NT2/D1 (cell line): ENCODE results near the gene WFDC6.

Experiments used
- SUZ12 ChIP-seq: IDR thresholded peaks from 2 replicates; pipeline ENCODE4 v1.6.1; 2011; ENCODE audit not compliant: insufficient read length, insufficient read depth; ENCODE audit errors: extremely low read depth
- ZNF274 ChIP-seq: IDR thresholded peaks from 2 replicates; pipeline ENCODE4 v1.6.1; 2011; ENCODE audit warnings: mild to moderate bottlenecking, low read depth, low read length

DNA sequence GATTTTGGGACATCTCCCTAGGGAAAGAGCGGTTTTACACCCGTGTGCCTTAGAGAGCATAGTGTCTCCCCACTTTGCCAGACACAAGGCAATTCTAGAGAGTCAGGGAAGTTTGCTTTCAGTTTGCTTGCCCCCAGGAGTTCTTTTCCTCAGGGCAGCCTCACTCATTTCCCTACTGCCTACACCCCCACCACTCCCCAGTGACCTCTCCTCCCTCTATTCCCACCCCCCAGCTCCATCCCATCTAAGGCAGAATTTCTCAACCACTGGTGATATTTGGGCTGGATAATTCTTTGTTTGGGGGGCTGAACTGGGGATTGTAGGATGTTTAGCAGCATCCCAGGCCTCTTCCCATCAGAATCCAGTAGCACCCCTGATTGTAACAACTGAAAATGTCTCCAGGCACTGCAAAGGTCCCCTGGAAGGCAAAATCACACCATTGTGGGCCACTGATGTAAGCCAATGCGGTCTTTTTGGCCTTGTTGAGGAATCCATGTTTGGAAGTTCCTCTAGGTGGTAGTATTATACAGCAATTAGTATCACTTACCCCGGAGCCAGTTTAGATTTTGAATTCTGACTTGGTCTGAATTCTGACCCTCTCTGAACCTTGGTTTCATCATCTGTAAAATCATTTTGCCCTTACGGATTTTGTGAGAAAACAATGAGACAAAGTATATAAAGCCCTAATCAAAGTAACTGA is 6.6 kb upstream of the WFDC6 start:
- TF ChIP-seq SUZ12: no peak
- TF ChIP-seq ZNF274: no peak
